A673 (cell line): ENCODE results near the gene CCDC27.

Experiments used
- CTCF ChIP-seq: fragments of 300-800, 200-600 bp; sonication (generic); conservative IDR thresholded peaks from 2 replicates; pipeline ENCODE4 v1.5.1; 2017; ENCODE audit warnings: low read depth, mild to moderate bottlenecking, antibody characterized with exemption, low read length, moderate library complexity, mixed read lengths
- EZH2 ChIP-seq: fragments of 200-600 bp; sonication (generic); IDR thresholded peaks from 2 replicates; pipeline ENCODE4 v1.6.1; 2017; ENCODE audit warnings: borderline replicate concordance, low read depth, mild to moderate bottlenecking, mixed read lengths, antibody characterized with exemption, low read length; ENCODE audit not compliant: poor library complexity, severe bottlenecking

DNA sequence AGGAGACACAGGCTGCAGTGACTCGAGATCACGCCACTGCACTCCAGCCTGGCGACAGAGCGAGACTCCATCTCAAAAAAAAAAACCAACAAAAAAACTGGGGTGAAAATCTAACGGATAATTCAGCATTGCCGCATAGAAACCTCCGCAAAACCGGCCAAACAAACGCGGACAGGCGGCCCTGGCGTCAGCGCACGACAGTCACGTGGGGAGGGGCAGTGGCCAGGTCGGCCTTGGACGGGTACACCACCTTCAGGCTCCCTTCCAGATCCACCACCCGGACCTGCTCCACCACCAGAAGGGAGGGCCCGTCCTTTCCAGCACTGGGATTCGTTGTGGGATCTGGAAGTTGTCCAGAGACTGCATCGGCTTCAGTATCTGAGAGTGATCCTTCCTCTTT, 28.7 kb downstream of the CCDC27 start:
- no peak for TF ChIP-seq CTCF
- TF ChIP-seq EZH2, result no peak
